Common myeloid progenitor, CD34-positive (primary cell): ENCODE results near the gene RASAL1.
A peak's percentile ranks its signal among the peaks of the same experiment; 100 is the strongest.

Source experiments
- CTCF ChIA-PET: fragments of 350-600 bp; sonication (Branson Sonifier 250); formaldehyde crosslinking; loops from one replicate; lab custom pipeline; 2021; ENCODE audit warnings: antibody characterized with exemption; lab: Charles Lee
- POLR2A ChIA-PET: fragments of 350-600 bp; sonication (Branson Sonifier 250); formaldehyde crosslinking; loops from one replicate; lab custom pipeline; 2021; ENCODE audit warnings: antibody characterized with exemption; lab: Charles Lee
- DNase-seq, 3 donors: peaks; one replicate each; pipeline versions ENCODE4 v3.0.0 to v3.0.0-alpha.2; 2013
- H3K27ac ChIP-seq, 2 experiments: 1 replicate in 1 of 2; 2 replicates in 1 of 2; pipeline ENCODE4 v1.7.0; 2013; ENCODE audit warnings: inconsistent platforms in 2 of 2, low read length in 2 of 2, mild to moderate bottlenecking in 2 of 2, low read depth in 1 of 2, moderate library complexity in 1 of 2; ENCODE audit not compliant: severe bottlenecking in 2 of 2, insufficient read depth in 1 of 2, poor library complexity in 1 of 2
- H3K27me3 ChIP-seq, 5 experiments: replicated peaks in 2 of 5; 1 replicate in 3 of 5; 2 replicates in 2 of 5; pipeline versions ENCODE4 v1.6.1 to v1.7.0; 2013; ENCODE audit warnings: low read length in 4 of 5, mild to moderate bottlenecking in 2 of 5, moderate library complexity in 2 of 5, inconsistent platforms in 1 of 5; ENCODE audit not compliant: insufficient read depth in 5 of 5, control insufficient read depth in 4 of 5
- H3K36me3 ChIP-seq, 4 experiments: 1 replicate in 2 of 4; 2 replicates in 2 of 4; pipeline versions ENCODE4 v1.6.1 to v1.7.0; 2013; ENCODE audit warnings: low read length in 3 of 4, control low read depth in 1 of 4, mild to moderate bottlenecking in 1 of 4; ENCODE audit not compliant: control insufficient read depth in 4 of 4, insufficient read depth in 4 of 4
- H3K4me1 ChIP-seq, 4 experiments: 1 replicate in 3 of 4; 2 replicates in 1 of 4; pipeline versions ENCODE4 v1.6.1 to v1.7.1; 2013; ENCODE audit warnings: low read length in 3 of 4, mild to moderate bottlenecking in 3 of 4, control low read depth in 1 of 4, inconsistent platforms in 1 of 4, moderate library complexity in 1 of 4; ENCODE audit not compliant: control insufficient read depth in 4 of 4, insufficient read depth in 4 of 4; ENCODE audit errors: control extremely low read depth in 1 of 4
- H3K4me3 ChIP-seq, 7 experiments: 1 replicate in 4 of 7; 2 replicates in 3 of 7; pipeline versions ENCODE4 v1.5.1 to v1.7.0; 2013; ENCODE audit warnings: mild to moderate bottlenecking in 7 of 7, low read length in 6 of 7, moderate library complexity in 6 of 7, inconsistent platforms in 2 of 7, low read depth in 2 of 7, control low read depth in 1 of 7; ENCODE audit not compliant: insufficient read depth in 4 of 7, control insufficient read depth in 1 of 7; ENCODE audit errors: extremely low read depth in 1 of 7
- H3K9me3 ChIP-seq, 5 experiments: 1 replicate in 4 of 5; 2 replicates in 1 of 5; pipeline versions ENCODE4 v1.6.1 to v1.7.1; 2013; ENCODE audit warnings: low read length in 4 of 5, mild to moderate bottlenecking in 2 of 5, inconsistent platforms in 1 of 5, low read depth in 1 of 5, moderate library complexity in 1 of 5; ENCODE audit not compliant: control insufficient read depth in 4 of 5, insufficient read depth in 2 of 5; ENCODE audit errors: control extremely low read depth in 1 of 5
- WGBS: methylation state at CpG from one replicate; pipeline ENCODE4 v1.1.5; 2013; ENCODE audit not compliant: insufficient coverage; 5-methylcytosine and 5-hydroxymethylcytosine counted together

RASAL1 gene

DNA sequence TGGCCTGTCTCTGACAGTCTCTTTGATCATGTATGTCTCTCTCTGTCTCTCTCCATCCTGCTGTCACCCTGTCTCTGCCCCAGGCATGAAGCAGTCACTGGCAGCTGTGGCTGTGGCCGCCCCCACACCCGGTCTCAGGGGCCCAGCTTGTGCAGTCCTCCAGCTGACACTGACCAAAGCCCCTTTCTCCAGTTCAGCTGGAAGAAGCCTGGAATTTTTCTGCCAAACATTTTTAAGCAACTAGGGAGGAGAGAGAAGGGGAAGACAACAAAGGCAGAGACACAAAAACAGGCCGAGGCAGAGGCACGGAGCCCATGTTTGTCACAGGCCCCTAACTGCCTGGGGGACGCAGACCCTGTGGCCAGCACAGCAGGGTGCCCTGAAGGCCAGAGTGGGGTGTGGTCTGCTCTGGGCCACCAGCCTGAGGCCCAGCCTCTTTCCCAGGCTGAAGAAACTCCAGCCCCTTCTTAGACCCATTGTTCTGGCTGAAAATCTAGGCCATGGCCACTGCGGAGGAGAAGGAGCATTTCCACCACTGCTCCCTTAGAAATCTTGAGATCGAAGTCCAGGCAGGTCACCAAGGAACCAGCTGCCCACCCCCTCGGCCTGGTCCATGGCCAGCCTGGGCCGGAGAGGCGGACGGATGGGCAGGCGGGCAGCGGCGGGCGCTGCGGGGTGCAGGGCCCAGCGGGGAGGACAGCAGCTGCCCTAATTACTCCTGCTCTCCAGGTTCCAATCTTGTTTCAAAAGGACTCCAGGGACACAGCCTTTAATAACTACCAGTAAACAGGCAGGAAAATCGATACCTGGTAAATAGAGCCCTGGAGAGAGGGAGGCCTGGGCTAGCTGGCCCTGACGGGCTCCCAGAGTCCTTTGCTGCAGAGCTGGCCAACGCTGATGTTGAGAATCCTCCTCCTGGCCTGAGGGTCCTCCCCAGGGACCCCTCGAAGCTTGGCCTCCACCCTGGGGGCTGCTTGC lies 64.1 kb downstream of the RASAL1 start:
- Histone ChIP-seq H3K36me3 (no peaks in the 10 kb centered on the region), H3K4me3 (no peak overlapping the region), H3K9me3 (no peaks in the 10 kb centered on the region), H3K27me3 (peaks cover 0 to 9% (median 0%) of the 10 kb centered on the region in 5 experiments), H3K4me1 (peaks cover 0 to 58% (median 24%) of the 10 kb centered on the region in 4 experiments), H3K27ac (no peak overlapping the region)
- DNase-seq = no peak
- ChIA-PET CTCF (interaction anchor here (0.7 to 4.2 kb wide), 11 partner anchors 7 to 97 kb away, joined by 3 to 16 read pairs (median 4); partner anchors contain the start of gene DTX1), POLR2A (no interaction called here)
- 93% methylated on average over 6 of the region's 21 CpGs for WGBS

DNA sequence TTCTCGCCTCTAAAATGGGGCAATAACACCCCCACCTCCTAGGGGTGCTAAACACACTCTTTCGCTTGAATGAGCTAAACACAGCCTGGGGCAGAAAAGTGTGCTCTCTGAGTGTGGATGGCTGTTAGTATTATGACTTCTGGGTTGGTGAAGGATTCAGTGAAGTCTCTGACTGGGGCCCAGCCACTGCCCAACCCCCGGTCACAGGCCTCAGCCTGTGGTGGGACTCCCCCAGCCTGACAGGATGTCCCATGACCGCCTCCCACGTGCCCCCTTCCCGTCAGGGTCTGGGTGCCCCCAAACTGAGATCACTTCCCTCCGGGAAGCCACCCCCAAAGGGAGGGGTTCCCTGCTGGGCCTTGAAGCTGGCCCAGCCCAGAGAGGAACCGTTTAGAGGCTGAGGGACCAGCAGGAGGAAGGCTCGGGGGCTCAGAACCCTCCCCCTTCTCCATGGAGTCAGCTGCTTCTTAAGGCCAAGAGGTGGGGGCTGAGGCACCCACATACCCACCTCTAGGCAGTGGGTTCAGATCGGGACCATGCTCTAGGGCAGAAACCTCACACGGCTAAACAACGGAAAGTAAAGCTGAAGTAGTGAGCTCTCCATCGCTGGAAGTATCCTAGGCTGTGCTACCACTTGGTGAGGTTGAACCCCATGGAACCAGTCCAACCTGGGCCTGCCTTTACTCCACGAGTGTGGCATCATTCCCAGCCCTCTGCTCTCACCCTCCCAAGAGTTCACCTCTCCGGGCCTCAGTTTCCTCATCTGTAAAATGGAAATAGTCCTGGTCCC lies 65.2 kb downstream of the RASAL1 start:
- WGBS = 66% methylated on average over 5 of the region's 15 CpGs
- peaks cover 0 to 54% (median 22%) of the 10 kb centered on the region in 4 experiments for H3K4me1 ChIP-seq
- CTCF ChIA-PET = interaction anchor here (0.7 to 4.2 kb wide), 14 partner anchors 8 to 99 kb away, joined by 3 to 16 read pairs (median 4); partner anchors contain the start of gene DTX1
- POLR2A ChIA-PET = no interaction called here
- peak; percentile 85 to 95 (median 94) for DNase-seq
- peak overlapping the region in 2 of 7 experiments; percentile 13 to 42 for H3K4me3 ChIP-seq
- H3K27ac ChIP-seq = no peak overlapping the region
- H3K36me3 ChIP-seq = no peaks in the 10 kb centered on the region
- H3K27me3 ChIP-seq = peaks cover 0 to 6% (median 0%) of the 10 kb centered on the region in 5 experiments
- no peaks in the 10 kb centered on the region for H3K9me3 ChIP-seq

DNA sequence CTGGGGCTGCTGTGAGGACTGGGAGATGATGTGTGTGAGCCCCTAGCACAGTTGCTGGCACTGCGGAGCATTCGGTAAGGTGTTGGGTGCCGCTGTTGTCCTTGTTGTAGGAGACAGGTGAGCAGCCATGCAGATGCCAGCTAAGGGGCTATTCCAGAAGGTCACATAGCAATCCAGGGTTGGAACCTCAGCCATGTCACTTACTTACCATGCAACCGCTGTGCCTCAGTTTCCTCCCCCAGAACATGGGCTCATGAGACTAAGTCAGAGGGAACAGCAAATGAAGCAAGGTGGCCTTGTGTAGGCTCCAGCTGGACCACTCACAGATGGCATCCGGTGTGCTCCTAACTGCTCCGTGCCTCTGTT lies 65.8 kb downstream of the RASAL1 start:
- H3K4me3 ChIP-seq = peak overlapping the region in 1 of 7 experiments; percentile 13
- H3K27ac ChIP-seq = no peak overlapping the region
- 83% methylated on average over 5 of the region's 6 CpGs for WGBS
- no peak for DNase-seq
- peaks cover 0 to 7% (median 0%) of the 10 kb centered on the region in 5 experiments for H3K27me3 ChIP-seq
- peaks cover 0 to 54% (median 24%) of the 10 kb centered on the region in 4 experiments for H3K4me1 ChIP-seq
- ChIA-PET POLR2A (no interaction called here), CTCF (interaction anchor here (0.8 to 4.2 kb wide), 11 partner anchors 9 to 99 kb away, joined by 3 to 16 read pairs (median 4); partner anchors contain the start of gene DTX1)
- H3K9me3 ChIP-seq = no peaks in the 10 kb centered on the region
- no peaks in the 10 kb centered on the region for H3K36me3 ChIP-seq

DNA sequence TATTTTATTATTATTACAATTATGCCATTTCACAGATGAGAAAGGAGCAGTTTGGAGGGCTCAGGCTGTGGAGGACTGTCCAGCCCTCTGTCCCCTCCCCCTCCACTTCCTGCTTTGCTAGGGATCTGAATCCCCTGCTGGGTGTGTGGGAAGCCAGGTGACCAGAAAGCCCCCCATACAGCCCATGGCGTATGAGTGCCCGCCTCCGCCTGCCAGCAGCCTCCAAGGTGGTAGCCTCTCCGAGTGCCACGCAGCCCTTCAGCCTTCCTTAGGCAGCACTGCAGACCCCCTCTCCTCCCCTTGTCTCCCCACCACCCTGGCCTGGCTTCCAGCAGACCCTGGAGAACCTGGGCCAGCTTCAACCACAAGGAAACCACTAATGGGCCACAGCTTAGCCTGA lies 66.4 kb downstream of the RASAL1 start:
- Histone ChIP-seq H3K36me3 (no peaks in the 10 kb centered on the region), H3K27ac (no peak overlapping the region), H3K4me1 (peaks cover 0 to 56% (median 24%) of the 10 kb centered on the region in 4 experiments), H3K4me3 (no peak overlapping the region), H3K27me3 (peaks cover 0 to 5% (median 0%) of the 10 kb centered on the region in 5 experiments), H3K9me3 (no peaks in the 10 kb centered on the region)
- WGBS = no CpG with 5 or more reads among the region's 5 CpGs
- POLR2A ChIA-PET = interaction anchor here (0.6 kb wide), 1 partner anchor 276 kb away, joined by 3 read pairs; no protein-coding TSS in a partner anchor
- CTCF ChIA-PET = interaction anchor here (1.2 to 4.2 kb wide), 6 partner anchors 9 to 77 kb away, joined by 3 to 16 read pairs (median 7); no protein-coding TSS in a partner anchor
- peak in 1 of 3 donors; percentile 22 for DNase-seq

DNA sequence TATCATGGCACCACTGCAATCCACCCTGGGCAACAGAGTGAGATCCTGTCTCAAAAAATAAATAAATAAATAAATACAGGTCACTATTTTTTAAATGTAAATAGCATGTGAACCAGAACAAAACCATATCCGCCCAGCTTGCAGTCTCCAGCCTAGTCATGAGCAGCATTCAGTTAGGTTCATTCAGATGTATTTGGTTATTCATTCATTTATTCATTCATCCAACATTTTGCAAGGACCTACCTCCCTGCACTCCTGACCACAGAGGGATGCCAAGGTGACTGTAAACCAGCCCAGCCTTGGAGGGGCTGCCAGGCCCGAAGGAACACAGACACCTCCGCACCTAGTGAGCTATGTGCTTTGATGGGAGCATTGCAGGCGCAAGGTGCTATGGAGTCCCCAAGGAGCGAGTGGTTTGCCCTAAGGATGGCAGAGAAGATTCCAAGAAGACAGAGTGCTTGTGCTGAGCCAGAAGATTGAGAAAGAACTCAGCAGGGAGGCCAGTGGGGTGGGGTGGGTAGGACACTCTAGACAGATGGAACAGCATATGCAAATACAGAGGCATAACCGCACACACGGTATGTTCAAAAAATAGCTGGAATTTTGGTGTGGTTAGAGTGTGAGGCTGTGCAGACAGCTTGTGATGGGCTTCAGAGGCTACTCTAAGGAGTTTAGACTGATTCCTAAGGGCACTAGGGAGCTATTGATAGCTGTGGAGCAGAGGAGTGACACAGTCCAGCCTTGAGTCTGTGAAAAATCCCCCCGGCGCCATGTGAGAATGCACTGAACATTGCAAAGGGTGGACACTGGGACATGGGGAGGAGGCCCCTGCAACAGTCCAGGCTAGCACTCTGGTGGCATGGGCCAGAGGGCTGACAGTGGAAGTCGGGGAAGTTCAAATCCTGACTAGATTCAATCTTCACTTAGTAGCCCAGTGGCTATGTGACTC lies 67.3 kb downstream of the RASAL1 start:
- H3K27ac ChIP-seq = no peak overlapping the region
- over 99% methylated on average over 9 of the region's 10 CpGs for WGBS

More for the DNA sequence above, 67.3 kb downstream of the RASAL1 start:
- Histone ChIP-seq H3K9me3 (no peaks in the 10 kb centered on the region), H3K4me3 (peak overlapping the region in 1 of 7 experiments; percentile 1), H3K27me3 (peaks cover 0 to 5% (median 0%) of the 10 kb centered on the region in 5 experiments), H3K36me3 (no peaks in the 10 kb centered on the region), H3K4me1 (peaks cover 0 to 56% (median 24%) of the 10 kb centered on the region in 4 experiments)
- no peak for DNase-seq
- CTCF ChIA-PET = interaction anchor here (1.1 to 3.9 kb wide), 4 partner anchors 10 to 86 kb away, joined by 3 to 15 read pairs (median 5); no protein-coding TSS in a partner anchor
- POLR2A ChIA-PET = no interaction called here
